HepG2 (cell line): Measurements from ENCODE around the gene MGLL. TPM values are rescaled to one million over a fixed set of nuclear protein-coding genes. Genes with fewer than 3 reads are reported as not detected.

Source experiments
- ATAC-seq: fragments of 200-7000 bp; cut with Tn5 transposase; 3 replicates; pipeline ENCODE4 v1.9.1; 2020; ENCODE audit warnings: mild to moderate bottlenecking, moderate library complexity
- BruUV-seq: library from RNA; stranded (reverse); fragments of 400-500 nt; replicated peaks from 2 replicates; lab custom pipeline; 2021; lab: Mats Ljungman, UMichigan
- CTCF ChIA-PET: fragments of 300-600 bp; formaldehyde crosslinking; extraction: SDS; loops from one replicate; lab custom pipeline; 2021; ENCODE audit warnings: low total read pairs, inconsistent platforms, low intra/inter-chr PET ratio; lab: Yijun Ruan, JAX
- POLR2A ChIA-PET: fragments of 350-600 bp; sonication (Branson Sonifier 250); formaldehyde crosslinking; loops from one replicate; lab custom pipeline; 2020; ENCODE audit warnings: antibody characterized with exemption, inconsistent platforms; lab: Yijun Ruan, JAX
- DNase-seq: peaks from one replicate; pipeline ENCODE4 v3.0.0-alpha.2; 2015; ENCODE audit warnings: low spot score
- FAIRE-seq: peaks from 3 replicates; lab custom pipeline; 2011; peaks lifted over from hg19 to GRCh38; lab: Jason Lieb, UNC
- H2AFZ ChIP-seq: one replicate; pipeline ENCODE4 v1.6.1; 2011; ENCODE audit warnings: low read length, inconsistent platforms
- H3K27ac ChIP-seq: fragments of 300-600 bp; 3 replicates; pipeline ENCODE4 v1.8.0; 2011; ENCODE audit warnings: mixed run types, mild to moderate bottlenecking, mixed read lengths, low read length, inconsistent platforms; ENCODE audit not compliant: insufficient read depth; ENCODE audit errors: extremely low read length
- H3K27me3 ChIP-seq, 2 experiments: fragments of 200-600 bp in 1 of 2; 2 replicates in 1 of 2; 3 replicates in 1 of 2; pipeline versions ENCODE4 v1.6.0 to v1.8.0; 2011; ENCODE audit warnings: low read length in 2 of 2, mild to moderate bottlenecking in 2 of 2, moderate library complexity in 2 of 2, inconsistent platforms in 1 of 2; ENCODE audit not compliant: insufficient read depth in 2 of 2, control insufficient read depth in 1 of 2
- H3K36me3 ChIP-seq, 2 experiments: fragments of 200-600 bp in 1 of 2; replicated peaks in 1 of 2; 2 replicates in 1 of 2; 3 replicates in 1 of 2; pipeline versions ENCODE4 v1.5.1 to v1.8.0; 2011; ENCODE audit warnings: low read length in 2 of 2, inconsistent platforms in 1 of 2; ENCODE audit not compliant: insufficient read depth in 2 of 2, control insufficient read depth in 1 of 2
- H3K4me1 ChIP-seq: 2 replicates; pipeline ENCODE4 v1.5.1; 2012; ENCODE audit warnings: low read length, inconsistent platforms; ENCODE audit not compliant: insufficient read depth
- H3K4me2 ChIP-seq: 2 replicates; pipeline ENCODE4 v1.6.0; 2011; ENCODE audit warnings: low read depth, low read length, inconsistent platforms
- H3K4me3 ChIP-seq, 3 experiments: fragments of 200-600 bp in 1 of 3; sonication (generic), shearing (Covaris generic) in 1 of 3; replicated peaks in 1 of 3; 2 replicates each; pipeline ENCODE4 v1.5.1; 2011 to 2016; ENCODE audit warnings: low read length in 3 of 3, inconsistent platforms in 2 of 3, low read depth in 2 of 3, mild to moderate bottlenecking in 2 of 3, control low read depth in 1 of 3, mixed read lengths in 1 of 3; ENCODE audit not compliant: insufficient read depth in 1 of 3
- H3K79me2 ChIP-seq: one replicate; pipeline ENCODE4 v1.6.1; 2011; ENCODE audit warnings: low read length, inconsistent platforms; ENCODE audit not compliant: insufficient read depth
- H3K9ac ChIP-seq: 2 replicates; pipeline ENCODE4 v1.6.0; 2011; ENCODE audit warnings: mild to moderate bottlenecking, low read depth, low read length, inconsistent platforms; ENCODE audit not compliant: insufficient read depth
- H3K9me3 ChIP-seq: 2 replicates; pipeline ENCODE4 v1.5.1; 2012; ENCODE audit warnings: mild to moderate bottlenecking, low read length
- H4K20me1 ChIP-seq: 2 replicates; pipeline ENCODE4 v1.6.0; 2011; ENCODE audit warnings: inconsistent platforms, mild to moderate bottlenecking, low read length, moderate library complexity; ENCODE audit not compliant: insufficient read depth
- AHR ChIP-seq: IDR thresholded peaks from 2 replicates; pipeline ENCODE4 v1.6.1; 2018; ENCODE audit warnings: missing genetic modification reagents, missing compliant biosample characterization
- ELF3 ChIP-seq: IDR thresholded peaks from 2 replicates; pipeline ENCODE4 v1.6.1; 2016; ENCODE audit warnings: missing genetic modification reagents, missing compliant biosample characterization
- KLF6 ChIP-seq: IDR thresholded peaks from 2 replicates; pipeline ENCODE4 v1.8.0; 2016; ENCODE audit warnings: missing biosample characterization, missing genetic modification reagents
- MAFF ChIP-seq: IDR thresholded peaks from 2 replicates; pipeline ENCODE4 v1.6.1; 2011; ENCODE audit warnings: low read depth, low read length, improper control_type of control experiment
- MAZ ChIP-seq, 2 experiments: sonication (generic) in 1 of 2; formaldehyde crosslinking in 1 of 2; IDR thresholded peaks; 2 replicates each; pipeline versions ENCODE4 v1.5.0 to v1.6.1; 2012 to 2020; ENCODE audit warnings: low read depth in 2 of 2, mild to moderate bottlenecking in 2 of 2, borderline replicate concordance in 1 of 2, improper control_type of control experiment in 1 of 2, low read length in 1 of 2, missing genetic modification reagents in 1 of 2, moderate library complexity in 1 of 2
- MXD4 ChIP-seq: IDR thresholded peaks from 2 replicates; pipeline ENCODE4 v1.6.1; 2016; ENCODE audit warnings: mild to moderate bottlenecking, missing biosample characterization, missing genetic modification reagents
- SALL1 ChIP-seq: sonication (generic); formaldehyde crosslinking; IDR thresholded peaks from 2 replicates; pipeline ENCODE4 v1.8.0; 2022; ENCODE audit warnings: mild to moderate bottlenecking, missing genetic modification reagents
- TBX2 ChIP-seq: sonication (generic); formaldehyde crosslinking; IDR thresholded peaks from 2 replicates; pipeline ENCODE4 v1.5.0; 2020; ENCODE audit warnings: missing genetic modification reagents, mild to moderate bottlenecking, borderline replicate concordance
- UBTF ChIP-seq: sonication (generic); formaldehyde crosslinking; IDR thresholded peaks from 2 replicates; pipeline ENCODE4 v1.4.0; 2020; ENCODE audit warnings: mild to moderate bottlenecking, missing genetic modification reagents
- ZBTB8A ChIP-seq: sonication (generic); formaldehyde crosslinking; IDR thresholded peaks from 2 replicates; pipeline ENCODE4 v1.4.0; 2020; ENCODE audit warnings: mild to moderate bottlenecking, low read depth, missing genetic modification reagents, borderline replicate concordance
- ZNF562 ChIP-seq: sonication (generic); formaldehyde crosslinking; IDR thresholded peaks from 2 replicates; pipeline ENCODE4 v1.8.0; 2022; ENCODE audit warnings: missing genetic modification reagents, borderline replicate concordance
- WGBS: methylation state at CpG from one replicate; pipeline ENCODE4 v1.1.6; 2017; ENCODE audit warnings: low lambda C conversion rate; 5-methylcytosine and 5-hydroxymethylcytosine counted together
- in situ Hi-C: cut with HindIII; loops from 2 replicates; pipeline ENCODE4 v1.10.0; 2017; ENCODE audit warnings: low pct_unique_long_range_greater_than_20kb; ENCODE audit not compliant: extremely low pct_ligation_motif_present
- intact Hi-C: fragments of 100-400 bp; cut with micrococcal nuclease; formaldehyde crosslinking; loops from one replicate; pipeline ENCODE4 v1.10.0; 2022; ENCODE audit not compliant: unreplicated experiment
- polyA plus RNA-seq, 8 experiments: library from polyadenylated mRNA; depleted of rRNA in 3 of 8; stranded (reverse) in 7 of 8; unstranded in 1 of 8; fragments of >200 nt; fragmentation: Illumina TruSeq in 4 of 8; extraction: Trizol in 4 of 8; gene quantifications; 2 replicates each; pipeline versions ENCODE4 v1.2.1 to v1.2.3, GENCODE V29; 2011 to 2016; ENCODE audit warnings: low read depth in 4 of 8, missing spikeins in 1 of 8, mixed read lengths in 1 of 8; ENCODE audit not compliant: insufficient read depth in 1 of 8
- total RNA-seq, 5 experiments: library from RNA; depleted of rRNA; stranded (reverse); fragments of >200 nt; fragmentation: Illumina TruSeq; extraction: Trizol; gene quantifications; 2 replicates each; pipeline ENCODE4 v1.2.3, GENCODE V29; 2016; ENCODE audit warnings: low read depth in 1 of 5
- TF ChIP-seq, protein P1 (sequence below): sonication (generic); formaldehyde crosslinking; IDR thresholded peaks from 2 replicates; pipeline ENCODE4 v1.5.0; 2020; ENCODE audit warnings: missing genetic modification reagents

The MGLL gene
- total and polyA plus RNA-seq, 2 of the 13 experiments (the other 11 are each of a cell fraction or from before 2014, with no cell fraction given): not detected

- H3K9me3 ChIP-seq: no peaks in the 10 kb centered on the region
- ChIA-PET POLR2A (no interaction called here), CTCF (no interaction called here)
- in situ Hi-C loops: no loop called here
- FAIRE-seq (no peak), DNase-seq (no peak), ATAC-seq (no peak)
- no peak for TF ChIP-seq MXD4 (CRISPR knock-in tag)
- TF ChIP-seq TBX2 (CRISPR knock-in tag): no peak
- H3K27ac ChIP-seq: no peak overlapping the region
- no peak overlapping the region for H3K9ac ChIP-seq
- H3K36me3 ChIP-seq: no peaks in the 10 kb centered on the region
- intact Hi-C loops: no loop called here
- no peaks in the 10 kb centered on the region for H3K79me2 ChIP-seq
- no peaks in the 10 kb centered on the region for H3K4me1 ChIP-seq
- no peak overlapping the region for H3K4me2 ChIP-seq
- H3K4me3 ChIP-seq: no peak overlapping the region
- 51% methylated on average over 9 of the region's 9 CpGs for WGBS
- H3K27me3 ChIP-seq: peaks cover 5 to 42% of the 10 kb centered on the region in 2 experiments; a peak in 4 of 5 replicates
- H4K20me1 ChIP-seq: no peaks in the 10 kb centered on the region
- no peak overlapping the region for H2AFZ ChIP-seq
- no TSS peak for BruUV-seq
Measured at GRCh38 chr3:127788451-127788909, 33.8 kb downstream of the MGLL start.

GRCh38 chr3:127787571-127788365, 34.5 kb downstream of the MGLL start:
- 74% methylated on average over 13 of the region's 16 CpGs for WGBS
- H3K27me3 ChIP-seq: peaks cover 5 to 46% of the 10 kb centered on the region in 2 experiments; a peak in 4 of 5 replicates
- no peak overlapping the region for H3K4me3 ChIP-seq
- no TSS peak for BruUV-seq
- no peak overlapping the region for H3K9ac ChIP-seq
- H3K27ac ChIP-seq: no peak overlapping the region
- no peak overlapping the region for H3K4me2 ChIP-seq
- POLR2A ChIA-PET: no interaction called here
- H3K9me3 ChIP-seq: no peaks in the 10 kb centered on the region
- H2AFZ ChIP-seq: no peak overlapping the region
- CTCF ChIA-PET: no interaction called here
- H3K4me1 ChIP-seq: no peaks in the 10 kb centered on the region
- in situ Hi-C loops: no loop called here
- H3K36me3 ChIP-seq: no peaks in the 10 kb centered on the region
- no peak for ATAC-seq
- no peaks in the 10 kb centered on the region for H3K79me2 ChIP-seq
- DNase-seq: no peak
- FAIRE-seq: no peak
- TF ChIP-seq ELF3 (no peak), AHR (CRISPR knock-in tag) (no peak), SALL1 (CRISPR knock-in tag) (no peak), ZNF562 (CRISPR knock-in tag) (no peak), ZBTB8A (CRISPR knock-in tag) (no peak), MAFF (no peak), UBTF (CRISPR knock-in tag) (no peak), KLF6 (no peak), MAZ (IDR thresholded peaks at IDR 0.05; ENCODE audit: borderline replicate concordance, low read depth, low read length) (no peak), MAZ (CRISPR knock-in tag; IDR thresholded peaks at IDR 0.05; ENCODE audit: low read depth) (no peak)
- TF ChIP-seq, protein P1, sequence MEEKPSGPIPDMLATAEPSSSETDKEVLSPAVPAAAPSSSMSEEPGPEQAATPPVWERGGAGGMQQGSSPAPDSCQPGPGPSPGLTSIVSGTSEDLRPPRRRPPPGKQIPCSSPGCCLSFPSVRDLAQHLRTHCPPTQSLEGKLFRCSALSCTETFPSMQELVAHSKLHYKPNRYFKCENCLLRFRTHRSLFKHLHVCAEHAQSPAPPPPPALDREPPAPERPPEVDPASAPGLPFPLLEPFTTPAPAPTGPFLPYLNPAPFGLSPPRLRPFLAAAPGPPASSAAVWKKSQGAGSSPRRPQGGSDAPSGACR (CRISPR knock-in tag): no peak
- intact Hi-C loops: no loop called here
- no peaks in the 10 kb centered on the region for H4K20me1 ChIP-seq
